H1 (cell line): ENCODE data around the gene CSNK2B. TPM values are rescaled to one million over a fixed set of nuclear protein-coding genes. Genes with fewer than 3 reads are reported as not detected.

Source experiments
- CTCF ChIA-PET: fragments of 300-600 bp; sonication (Branson Sonifier 250); formaldehyde crosslinking; loops from one replicate; lab custom pipeline; 2021; ENCODE audit not compliant: partially characterized antibody; lab: Charles Lee
- POLR2A ChIA-PET: fragments of 300-600 bp; sonication (Branson Sonifier 250); formaldehyde crosslinking; loops from one replicate; lab custom pipeline; 2021; ENCODE audit warnings: inconsistent platforms; ENCODE audit not compliant: partially characterized antibody; lab: Charles Lee
- DNase-seq, 2 experiments: peaks; one replicate each; pipeline versions ENCODE4 v3.0.0 to v3.0.0-alpha.2; 2010 to 2022; ENCODE audit warnings: low spot score in 2 of 2, low read depth in 1 of 2, mixed read lengths in 1 of 2
- FAIRE-seq: peaks from 2 replicates; lab custom pipeline; 2011; peaks lifted over from hg19 to GRCh38; lab: Jason Lieb, UNC
- H2AFZ ChIP-seq: 2 replicates; pipeline ENCODE4 v1.8.1; 2012; ENCODE audit warnings: low read length, inconsistent platforms
- H2AK5ac ChIP-seq: 2 replicates; pipeline ENCODE4 v1.6.1; 2013; ENCODE audit warnings: low read depth, low read length
- H2BK120ac ChIP-seq: replicated peaks from 2 replicates; pipeline ENCODE3; 2013; ENCODE audit warnings: low read depth, low read length, inconsistent platforms
- H2BK12ac ChIP-seq: 2 replicates; pipeline ENCODE4 v1.6.1; 2013; ENCODE audit warnings: low read depth, low read length
- H2BK15ac ChIP-seq: 2 replicates; pipeline ENCODE4 v1.6.1; 2013; ENCODE audit warnings: low read length
- H2BK20ac ChIP-seq: 2 replicates; pipeline ENCODE4 v1.6.1; 2013; ENCODE audit warnings: low read length
- H2BK5ac ChIP-seq: 2 replicates; pipeline ENCODE4 v1.6.1; 2013; ENCODE audit warnings: low read depth, low read length
- H3K14ac ChIP-seq: 2 replicates; pipeline ENCODE4 v1.6.1; 2013; ENCODE audit warnings: inconsistent platforms; ENCODE audit not compliant: insufficient read length
- H3K18ac ChIP-seq: 2 replicates; pipeline ENCODE4 v1.6.1; 2013; ENCODE audit warnings: low read length; ENCODE audit errors: extremely low read depth
- H3K23ac ChIP-seq: 2 replicates; pipeline ENCODE4 v1.6.1; 2013; ENCODE audit warnings: inconsistent platforms; ENCODE audit not compliant: insufficient read length
- H3K23me2 ChIP-seq: 2 replicates; pipeline ENCODE4 v1.6.1; 2013; ENCODE audit warnings: low read depth, low read length
- H3K27ac ChIP-seq: 2 replicates; pipeline ENCODE4 v1.6.1; 2011; ENCODE audit warnings: low read depth, low read length, inconsistent platforms
- H3K27me3 ChIP-seq, 4 experiments: replicated peaks in 1 of 4; 1 replicate in 1 of 4; 2 replicates in 3 of 4; pipeline versions ENCODE4 v1.6.1 to v1.8.1; 2011 to 2013; ENCODE audit warnings: low read length in 3 of 4, mild to moderate bottlenecking in 3 of 4, inconsistent platforms in 2 of 4, mixed read lengths in 2 of 4, moderate library complexity in 1 of 4; ENCODE audit not compliant: control insufficient read depth in 3 of 4, insufficient read depth in 3 of 4; ENCODE audit errors: extremely low read depth in 1 of 4
- H3K36me3 ChIP-seq, 4 experiments: 2 replicates each; pipeline versions ENCODE4 v1.6.1 to v1.8.1; 2011 to 2013; ENCODE audit warnings: mild to moderate bottlenecking in 4 of 4, low read length in 3 of 4, moderate library complexity in 2 of 4, control low read depth in 1 of 4, inconsistent platforms in 1 of 4; ENCODE audit not compliant: insufficient read depth in 4 of 4, control insufficient read depth in 2 of 4
- H3K4ac ChIP-seq: replicated peaks from 2 replicates; pipeline ENCODE3; 2013; ENCODE audit warnings: low read length, low read depth, mixed read lengths, inconsistent platforms; ENCODE audit not compliant: insufficient read length
- H3K4me1 ChIP-seq, 4 experiments: replicated peaks in 1 of 4; 1 replicate in 1 of 4; 2 replicates in 3 of 4; pipeline versions ENCODE4 v1.6.1 to v1.8.1; 2011 to 2013; ENCODE audit warnings: low read length in 3 of 4, inconsistent platforms in 2 of 4, mixed read lengths in 1 of 4; ENCODE audit not compliant: insufficient read depth in 4 of 4, control insufficient read depth in 3 of 4
- H3K4me2 ChIP-seq, 2 experiments: 2 replicates each; pipeline versions ENCODE4 v1.6.1 to v1.8.1; 2011 to 2013; ENCODE audit warnings: low read depth in 2 of 2, low read length in 2 of 2, control low read depth in 1 of 2, inconsistent platforms in 1 of 2, mild to moderate bottlenecking in 1 of 2; ENCODE audit not compliant: insufficient read depth in 1 of 2
- H3K4me3 ChIP-seq, 4 experiments: fragments of 200-600, 300-600 bp in 1 of 4; sonication (generic), shearing (Covaris generic), sonication (Bioruptor Twin) in 1 of 4; 2 replicates each; pipeline versions ENCODE4 v1.5.1 to v1.8.1; 2011 to 2016; ENCODE audit warnings: low read length in 4 of 4, low read depth in 3 of 4, control low read depth in 2 of 4, inconsistent platforms in 2 of 4, mild to moderate bottlenecking in 2 of 4, mixed read lengths in 1 of 4, moderate library complexity in 1 of 4; ENCODE audit not compliant: insufficient read depth in 2 of 4; ENCODE audit errors: extremely low read depth in 1 of 4
- H3K56ac ChIP-seq: replicated peaks from 2 replicates; pipeline ENCODE3; 2013; ENCODE audit warnings: low read depth, mild to moderate bottlenecking, mixed read lengths, low read length, inconsistent platforms; ENCODE audit not compliant: insufficient read length
- H3K79me1 ChIP-seq: 2 replicates; pipeline ENCODE4 v1.6.1; 2013; ENCODE audit warnings: low read depth, low read length, control low read depth
- H3K79me2 ChIP-seq, 2 experiments: 2 replicates each; pipeline versions ENCODE4 v1.6.1 to v1.8.1; 2012 to 2013; ENCODE audit warnings: low read length in 2 of 2, mild to moderate bottlenecking in 2 of 2, inconsistent platforms in 1 of 2; ENCODE audit not compliant: insufficient read depth in 2 of 2, control insufficient read depth in 1 of 2
- H3K9ac ChIP-seq, 4 experiments: replicated peaks in 1 of 4; 1 replicate in 1 of 4; 2 replicates in 3 of 4; pipeline versions ENCODE4 v1.6.1 to v1.8.1; 2011 to 2013; ENCODE audit warnings: low read depth in 3 of 4, low read length in 3 of 4, control low read depth in 2 of 4, mild to moderate bottlenecking in 2 of 4, moderate library complexity in 2 of 4, inconsistent platforms in 1 of 4; ENCODE audit errors: extremely low read depth in 1 of 4
- H3K9me3 ChIP-seq, 2 experiments: 2 replicates each; pipeline versions ENCODE4 v1.6.1 to v1.8.1; 2012 to 2013; ENCODE audit warnings: mild to moderate bottlenecking in 2 of 2, moderate library complexity in 2 of 2, control low read depth in 1 of 2, inconsistent platforms in 1 of 2, low read depth in 1 of 2, low read length in 1 of 2, mixed read lengths in 1 of 2; ENCODE audit not compliant: insufficient read depth in 2 of 2
- H4K20me1 ChIP-seq, 2 experiments: replicated peaks in 1 of 2; 2 replicates each; pipeline versions ENCODE3 to v1.8.1; 2011 to 2013; ENCODE audit warnings: inconsistent platforms in 2 of 2, low read length in 2 of 2, mild to moderate bottlenecking in 1 of 2; ENCODE audit not compliant: insufficient read depth in 2 of 2, control insufficient read depth in 1 of 2
- H4K5ac ChIP-seq: 2 replicates; pipeline ENCODE4 v1.6.1; 2013; ENCODE audit warnings: low read length, low read depth, mixed read lengths, inconsistent platforms; ENCODE audit not compliant: insufficient read length
- H4K8ac ChIP-seq: 2 replicates; pipeline ENCODE4 v1.8.0; 2013; ENCODE audit warnings: mild to moderate bottlenecking, moderate library complexity, low read length, inconsistent platforms; ENCODE audit not compliant: insufficient read depth; ENCODE audit errors: extremely low read depth
- H4K91ac ChIP-seq: replicated peaks from 2 replicates; pipeline ENCODE3; 2013; ENCODE audit warnings: low read length, mixed read lengths, inconsistent platforms; ENCODE audit not compliant: insufficient read length
- EZH2 ChIP-seq: fragments of 200-600 bp; sonication (generic); IDR thresholded peaks from 2 replicates; pipeline ENCODE4 v1.7.1; 2012; ENCODE audit warnings: low read depth, mild to moderate bottlenecking, moderate library complexity, low read length, inconsistent platforms; ENCODE audit not compliant: severe bottlenecking
- KDM1A ChIP-seq: fragments of 200-600, 300-600 bp; sonication (generic); IDR thresholded peaks from 2 replicates; pipeline ENCODE4 v1.7.1; 2016; ENCODE audit warnings: mild to moderate bottlenecking, low read length, borderline replicate concordance
- KDM4A ChIP-seq: IDR thresholded peaks from one replicate; pipeline ENCODE4 v1.7.1; 2012; ENCODE audit warnings: low read depth, mild to moderate bottlenecking, moderate library complexity, low read length, inconsistent platforms; ENCODE audit not compliant: severe bottlenecking
- KDM5A ChIP-seq: fragments of 200-600 bp; IDR thresholded peaks from 2 replicates; pipeline ENCODE4 v1.7.1; 2012; ENCODE audit warnings: mild to moderate bottlenecking, low read length, inconsistent platforms, mixed read lengths
- RFX5 ChIP-seq: IDR thresholded peaks from 2 replicates; pipeline ENCODE4 v1.6.1; 2011; ENCODE audit warnings: low read depth, low read length, improper control_type of control experiment, borderline replicate concordance
- SP4 ChIP-seq: IDR thresholded peaks from 2 replicates; pipeline ENCODE4 v1.6.1; 2012; ENCODE audit warnings: low read length, inconsistent platforms
- WGBS, 2 experiments: shearing (Covaris generic) in 1 of 2; methylation state at CpG; one replicate each; pipeline versions ENCODE4 v1.1.6 to v1.1.7; 2013 to 2015; ENCODE audit warnings: low lambda C conversion rate in 2 of 2, mixed read lengths in 2 of 2, inconsistent platforms in 1 of 2, low coverage in 1 of 2, missing lambda C conversion rate in 1 of 2; ENCODE audit not compliant: insufficient replicate concordance in 2 of 2, insufficient coverage in 1 of 2, insufficient read length in 1 of 2; ENCODE audit errors: extremely low coverage in 1 of 2, missing lambda C conversion rate in 1 of 2; 5-methylcytosine and 5-hydroxymethylcytosine counted together
- polyA plus RNA-seq, 7 experiments: library from polyadenylated mRNA; depleted of rRNA in 3 of 7; stranded (reverse) in 5 of 7; unstranded in 2 of 7; fragments of >200 nt in 5 of 7; fragments of 200-250 nt in 2 of 7; gene quantifications; 1 replicate in 5 of 7; 2 replicates in 1 of 7; 4 replicates in 1 of 7; pipeline versions ENCODE4 v1.2.1 to v1.2.3, GENCODE V29; 2011 to 2013; ENCODE audit warnings: missing spikeins in 2 of 7, mixed read lengths in 2 of 7
- total RNA-seq: library from RNA; stranded (reverse); fragmentation: NEBNext Ultra II Directional; extraction: Animal tissue kit (Norgen Biotek cat#: 25700); gene quantifications from 2 replicates; pipeline ENCODE4 v1.2.1, GENCODE V29; 2021
- TF ChIP-seq, protein P1 (sequence below): IDR thresholded peaks from 2 replicates; pipeline ENCODE4 v1.6.1; 2011; ENCODE audit warnings: low read length, improper control_type of control experiment

The CSNK2B gene
- total and polyA plus RNA-seq, 2 of the 8 experiments (the other 6 are each of a cell fraction or from before 2014, with no cell fraction given), result 169 to 208 TPM

DNA sequence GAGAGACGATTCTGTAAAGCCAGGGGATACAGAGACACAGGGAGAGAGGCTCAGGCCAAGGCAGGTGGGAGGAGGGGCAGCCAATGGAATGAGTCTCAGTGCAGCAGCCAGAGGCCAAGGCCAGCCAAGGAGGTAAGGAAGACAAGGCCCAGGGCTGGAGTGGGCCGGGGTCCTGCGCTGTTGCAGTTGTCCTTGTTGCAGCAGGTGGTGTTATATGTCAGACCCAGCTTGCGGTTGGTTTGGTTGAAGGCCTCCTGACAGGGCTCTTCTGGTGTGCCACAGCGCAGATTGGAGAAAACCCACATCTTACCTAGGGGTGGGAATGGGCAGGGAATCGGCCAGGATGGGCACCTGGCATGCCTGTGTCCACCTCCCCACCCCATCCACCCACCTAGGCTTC lies 53.1 kb downstream of the CSNK2B start:
- Histone ChIP-seq H3K14ac (no peak overlapping the region), H4K91ac (peak overlapping the region; percentile 0), H3K56ac (no peak overlapping the region), H3K23me2 (no peaks in the 10 kb centered on the region), H3K18ac (no peak overlapping the region), H2BK5ac (0 out of 2 replicates have a peak overlapping the region, but pooled peaks have one; percentile 11), H3K4me3 (no peak overlapping the region), H3K4ac (no peak overlapping the region), H2AK5ac (no peak overlapping the region), H3K79me1 (no peaks in the 10 kb centered on the region), H3K4me2 (peak overlapping the region in 1 of 2 experiments; percentile 45; a peak in 1 of 4 replicates), H3K9me3 (no peaks in the 10 kb centered on the region), H3K4me1 (peaks cover 8 to 26% (median 23%) of the 10 kb centered on the region in 4 experiments), H2BK12ac (no peak overlapping the region; the same call in 1 of the 2 replicates), H4K8ac (no peak overlapping the region), H3K23ac (no peak overlapping the region), H4K20me1 (no peaks in the 10 kb centered on the region), H3K9ac (no peak overlapping the region), H2BK15ac (0 out of 2 replicates have a peak overlapping the region, but pooled peaks have one; percentile 53), H4K5ac (no peak overlapping the region), H3K27ac (no peak overlapping the region), H2BK120ac (no peak overlapping the region), H3K79me2 (no peaks in the 10 kb centered on the region), H3K36me3 (no peaks in the 10 kb centered on the region), H2AFZ (0 out of 2 replicates have a peak overlapping the region, but pooled peaks have one; percentile 56), H2BK20ac (peak overlapping the region; percentile 52), H3K27me3 (no peaks in the 10 kb centered on the region)
- FAIRE-seq (no peak), DNase-seq (no peak)
- CTCF ChIA-PET, result interaction anchor here (0.5 to 3.7 kb wide), 5 partner anchors 11 to 233 kb away, joined by 3 to 18 read pairs (median 4); no protein-coding TSS in a partner anchor
- WGBS, 2 experiments, result 96% methylated on average over 6 of the region's 6 CpGs; no CpG with 5 or more reads in 1 of the 2 experiments
- POLR2A ChIA-PET, result interaction anchor here (0.9 to 3.5 kb wide), 4 partner anchors 10 to 77 kb away, joined by 3 to 10 read pairs (median 4); partner anchors contain the start of genes DDAH2 and MSH5
- TF ChIP-seq KDM4A (no peak), RFX5 (no peak), KDM5A (no peak), KDM1A (no peak), EZH2 (no peak), SP4 (no peak)
- TF ChIP-seq, protein P1, sequence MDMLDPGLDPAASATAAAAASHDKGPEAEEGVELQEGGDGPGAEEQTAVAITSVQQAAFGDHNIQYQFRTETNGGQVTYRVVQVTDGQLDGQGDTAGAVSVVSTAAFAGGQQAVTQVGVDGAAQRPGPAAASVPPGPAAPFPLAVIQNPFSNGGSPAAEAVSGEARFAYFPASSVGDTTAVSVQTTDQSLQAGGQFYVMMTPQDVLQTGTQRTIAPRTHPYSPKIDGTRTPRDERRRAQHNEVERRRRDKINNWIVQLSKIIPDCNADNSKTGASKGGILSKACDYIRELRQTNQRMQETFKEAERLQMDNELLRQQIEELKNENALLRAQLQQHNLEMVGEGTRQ, result no peak
